AML-193 (cell line): ENCODE results near the gene PGLYRP4.
"Not testable (repeated sequence)": the region's sequence is repeated elsewhere in the genome, so short reads cannot be mapped to it uniquely, and the experiment has no call there.

Experiments
- DNase-seq, 2 experiments: peaks; one replicate each; lab custom pipeline; 2025; lab: John Stamatoyannopoulos, UW

PGLYRP4 gene

DNA sequence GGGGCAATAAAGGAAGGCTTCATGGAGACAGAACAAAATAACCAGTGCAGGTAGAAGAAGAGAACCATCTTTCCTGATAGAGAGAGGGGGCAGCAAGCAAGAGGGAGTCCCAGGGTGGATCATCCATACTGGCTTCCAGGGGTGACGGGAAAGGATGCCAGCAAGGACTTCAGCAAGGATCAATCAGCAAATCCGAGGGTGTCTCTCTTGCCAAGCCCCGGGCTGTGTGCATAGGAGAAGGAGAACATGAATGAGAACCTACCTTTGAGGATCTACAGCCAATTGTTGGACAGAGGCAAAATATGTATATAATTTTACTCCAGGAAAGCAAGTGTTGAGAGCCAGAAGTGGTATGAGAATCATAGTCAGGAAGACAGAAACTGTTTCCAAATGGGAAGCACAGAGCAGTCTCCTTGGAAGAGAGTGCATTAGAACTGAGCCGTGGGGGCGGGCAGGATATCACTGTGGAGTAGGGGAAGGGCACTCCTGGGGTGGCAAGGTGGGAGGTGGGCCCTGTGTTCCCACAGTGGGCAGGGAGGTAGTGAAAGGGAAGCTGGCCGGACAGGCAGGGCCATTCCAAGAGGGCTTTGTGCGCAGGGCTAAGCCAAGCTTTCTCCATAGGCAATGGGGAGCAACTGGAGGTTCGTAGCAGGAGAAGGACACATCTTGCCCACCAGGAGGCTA, 7.9 kb upstream of the PGLYRP4 start:
- DNase-seq: no peak

DNA sequence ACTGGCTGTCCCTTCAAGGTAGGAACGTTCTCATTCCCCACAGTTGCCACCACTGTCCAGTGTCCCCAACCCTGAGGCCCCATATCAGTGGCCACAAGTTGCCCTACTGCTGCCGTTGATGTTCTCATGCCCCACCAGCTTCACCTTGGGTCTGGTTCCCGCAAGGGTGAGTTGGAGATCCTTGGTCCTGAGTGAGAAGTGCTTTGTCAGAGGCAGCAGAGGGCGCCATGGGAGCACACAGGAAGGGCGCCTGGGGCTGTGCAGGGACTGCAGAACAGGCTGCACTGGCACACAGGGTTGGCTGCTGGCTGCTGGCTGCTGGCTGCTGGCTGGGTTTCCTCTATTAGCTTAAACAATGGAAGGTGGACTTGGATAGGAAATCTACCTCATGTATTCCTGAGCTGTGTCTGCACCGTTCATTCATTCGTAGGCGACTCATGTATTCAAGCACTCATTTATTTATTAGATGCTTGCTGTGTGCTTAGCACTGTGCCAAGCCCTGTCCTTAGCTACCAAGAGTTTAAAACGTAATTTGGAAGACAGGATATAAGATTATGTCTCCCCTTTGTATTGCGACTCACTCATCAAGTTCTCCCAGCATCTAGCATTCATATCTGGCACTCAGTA, 6.9 kb upstream of the PGLYRP4 start:
- peak; percentile 83 to 85 for DNase-seq

DNA sequence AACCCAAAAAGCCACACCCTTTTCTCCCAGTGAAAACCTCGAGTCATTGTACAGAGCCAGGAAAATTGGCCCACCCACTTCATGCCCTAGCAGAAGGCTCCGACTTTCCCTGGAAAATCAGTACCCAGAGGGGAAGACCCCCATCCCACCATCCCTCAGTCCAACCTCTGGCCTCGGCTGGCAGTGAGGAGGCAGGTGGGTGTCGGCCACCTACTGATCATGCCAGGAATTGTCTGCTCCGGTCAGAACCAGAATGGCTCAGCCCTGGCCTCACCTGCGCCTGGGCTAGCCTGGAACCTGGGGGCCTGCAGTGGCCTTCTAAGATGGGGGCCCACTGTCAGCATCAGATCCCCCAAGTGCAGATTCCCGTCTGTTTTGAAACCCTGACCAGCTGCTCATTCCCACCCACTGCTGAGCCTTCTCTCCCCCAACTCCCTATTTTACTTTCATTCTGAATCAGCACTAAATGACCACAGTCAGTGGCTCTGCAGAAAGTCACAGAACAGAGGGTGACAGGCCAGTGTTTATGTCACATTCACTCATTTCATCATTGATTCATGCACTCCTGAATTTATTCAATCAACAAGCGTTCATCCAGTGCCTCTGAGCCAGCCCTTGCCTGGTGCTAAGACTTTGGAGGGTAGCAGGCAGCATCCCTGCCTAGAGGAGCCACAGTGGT, 6.0 kb upstream of the PGLYRP4 start:
- DNase-seq: no peak

DNA sequence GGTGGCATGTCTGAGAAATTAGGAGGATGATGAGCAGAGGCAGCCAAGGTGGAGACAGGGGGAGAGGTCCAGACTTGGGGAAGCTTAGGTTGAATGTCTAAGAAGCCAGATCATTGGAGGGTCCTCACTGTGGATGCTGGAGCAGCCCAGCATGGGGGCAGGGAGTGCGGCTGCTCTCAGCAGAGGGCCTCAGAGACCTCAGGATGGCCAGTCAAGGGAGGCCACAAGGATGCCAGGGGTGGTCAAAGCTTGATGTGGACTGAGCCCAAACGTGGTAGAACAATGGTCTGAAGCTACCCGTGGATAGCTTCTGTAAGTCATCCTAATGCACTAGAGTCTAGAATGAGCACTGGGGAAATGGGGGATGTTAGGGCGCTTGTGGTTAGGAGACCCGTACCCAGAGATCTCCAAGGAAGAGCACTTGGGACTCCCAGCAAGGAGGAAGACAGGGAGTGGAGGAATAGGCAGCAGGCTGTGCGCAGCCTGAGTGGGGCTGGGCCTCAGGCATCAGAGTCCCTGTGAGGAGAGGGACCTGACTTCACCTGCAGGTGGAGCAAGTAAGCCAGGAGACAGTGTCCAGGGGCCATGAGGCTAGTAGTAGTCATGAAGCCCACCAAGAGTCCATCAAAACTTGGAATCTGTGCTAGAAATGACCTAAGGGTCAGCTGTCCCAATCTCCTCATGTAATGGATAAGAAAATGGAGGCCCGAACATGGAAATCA, 4.7 kb upstream of the PGLYRP4 start:
- DNase-seq: no peak

DNA sequence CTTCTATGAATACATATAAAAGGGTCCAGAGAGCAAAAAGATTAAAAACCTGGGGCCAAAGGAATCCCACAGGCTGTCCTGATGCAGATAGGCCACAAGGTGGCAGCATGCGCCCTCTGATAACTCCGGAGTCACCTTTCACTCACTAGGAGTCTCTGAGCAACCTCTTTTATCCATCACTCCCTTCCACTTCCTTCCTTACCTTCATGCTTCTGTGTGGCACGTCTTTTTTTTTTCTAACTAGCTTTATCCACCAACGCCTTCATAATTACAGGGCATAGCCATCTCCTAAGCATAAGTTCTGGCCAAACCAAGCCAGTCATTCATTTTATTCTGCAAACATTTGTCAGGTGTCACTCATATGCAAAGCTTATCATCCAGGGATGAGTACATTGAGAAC, 3.9 kb upstream of the PGLYRP4 start:
- DNase-seq: peak; percentile 57 to 67

DNA sequence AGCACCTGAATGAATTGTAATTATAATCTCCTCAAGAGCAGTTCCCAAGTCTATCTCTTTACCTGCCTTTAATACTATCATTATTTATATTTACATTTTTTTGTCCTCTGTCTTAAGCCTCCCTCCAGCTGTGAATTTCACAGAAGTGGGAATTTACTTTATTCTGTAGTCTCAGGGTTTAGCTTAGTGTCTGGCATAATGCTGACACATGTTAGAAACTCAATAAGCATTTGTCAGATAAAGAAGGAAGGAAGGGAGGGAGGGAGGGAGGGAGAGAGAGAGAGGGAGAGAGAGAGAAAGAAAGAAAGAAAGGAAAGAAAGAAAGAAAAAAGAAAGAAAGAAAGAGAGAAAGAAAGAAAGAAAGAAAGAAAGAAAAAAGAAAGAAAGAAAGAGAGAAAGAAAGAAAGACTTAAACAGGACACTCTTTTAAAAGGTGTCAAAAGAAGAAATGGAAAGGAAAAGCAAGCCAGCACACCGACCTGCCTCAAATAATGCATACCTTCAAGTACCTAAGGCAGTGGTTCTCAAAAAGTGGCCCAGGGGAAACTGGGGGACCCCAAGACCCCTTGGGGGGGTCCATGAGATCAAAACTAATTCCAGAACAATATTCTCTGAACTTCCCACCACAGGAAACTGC, 1.8 kb upstream of the PGLYRP4 start:
- DNase-seq: no peak

DNA sequence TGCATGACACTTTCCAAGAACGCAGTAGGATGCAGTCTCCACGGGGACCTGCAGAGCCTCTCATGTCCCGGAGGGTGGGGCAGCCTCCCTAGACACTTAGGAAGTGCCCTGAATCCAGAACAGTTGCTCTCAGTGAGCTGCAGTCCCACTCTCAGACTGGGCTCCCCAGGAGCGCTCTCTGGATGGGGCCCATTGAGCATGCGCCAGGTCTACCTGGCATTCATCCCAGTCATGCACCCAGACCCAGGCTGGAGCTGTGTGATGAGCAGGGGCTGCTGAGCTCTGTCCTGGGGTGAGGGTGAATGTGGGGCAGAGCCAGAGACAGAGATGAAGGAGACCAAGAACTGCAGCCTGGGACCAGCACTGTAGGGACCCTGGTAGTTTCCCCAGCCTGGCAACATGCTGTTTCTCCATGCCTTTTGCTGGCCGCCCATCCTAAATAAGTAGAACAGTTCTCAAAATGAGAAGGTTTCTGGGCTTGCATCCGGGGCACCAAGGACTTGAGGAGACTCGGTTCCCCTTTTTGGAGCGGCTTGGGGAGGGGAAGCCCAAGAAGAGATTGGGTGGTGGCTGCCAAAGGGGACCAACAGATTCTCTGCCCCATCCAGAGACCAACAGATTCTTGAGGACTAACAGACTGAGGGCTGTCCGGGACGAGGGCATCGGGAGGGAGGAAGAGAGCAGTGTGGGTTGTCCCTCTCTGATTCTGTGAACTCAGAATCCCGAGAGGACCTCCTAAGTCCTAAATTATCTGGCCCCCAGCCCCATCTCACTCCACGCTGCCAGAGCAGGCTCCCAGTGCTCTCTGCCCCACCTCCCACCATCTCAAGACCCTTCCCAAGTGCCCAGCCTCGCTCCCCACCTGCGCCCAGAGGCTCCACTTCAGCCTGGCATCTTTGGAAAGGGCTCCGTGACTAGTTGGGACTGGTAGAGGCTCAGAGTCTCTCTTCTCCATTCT, 1.0 kb upstream of the PGLYRP4 start:
- DNase-seq: no peak

DNA sequence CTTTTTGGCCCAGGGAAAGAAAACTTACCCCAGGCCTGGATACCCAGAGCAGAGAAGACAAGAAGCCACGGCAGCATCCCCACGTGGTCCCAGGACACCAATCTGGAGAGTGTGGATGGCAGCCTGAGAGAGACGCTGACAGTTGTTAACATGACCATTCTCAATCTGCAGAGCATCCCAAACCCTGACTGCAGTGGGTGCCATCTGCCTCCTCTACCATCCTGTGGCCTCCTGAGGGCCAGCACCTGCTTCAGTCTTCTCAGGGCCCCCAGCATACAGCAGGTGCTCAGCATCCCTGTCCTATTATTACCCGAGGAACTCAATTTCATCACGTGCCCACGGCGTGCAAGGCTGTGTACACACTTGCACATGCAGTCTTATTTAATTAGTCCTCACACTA, 785 bp downstream of the PGLYRP4 start:
- no peak for DNase-seq

DNA sequence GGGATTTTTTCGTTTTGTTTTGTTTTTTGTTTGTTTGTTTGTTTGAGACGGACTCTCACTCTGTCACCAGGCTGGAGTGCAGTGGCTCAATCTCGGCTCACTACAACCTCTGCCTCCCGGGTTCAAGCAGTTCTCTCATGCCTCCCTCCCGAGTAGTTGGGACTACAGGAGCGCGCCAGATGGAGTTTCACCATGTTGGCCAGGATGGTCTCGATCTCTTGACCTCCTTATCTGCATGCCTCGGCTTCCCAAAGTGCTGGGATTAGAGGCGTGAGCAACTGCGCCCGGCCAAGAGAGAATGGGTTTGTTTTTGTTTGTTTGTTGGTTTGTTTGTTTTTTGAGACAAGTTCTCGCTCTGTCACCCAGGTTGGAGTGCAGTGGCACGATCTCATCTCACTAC, 1.6 kb downstream of the PGLYRP4 start:
- DNase-seq: not testable (repeated sequence)

DNA sequence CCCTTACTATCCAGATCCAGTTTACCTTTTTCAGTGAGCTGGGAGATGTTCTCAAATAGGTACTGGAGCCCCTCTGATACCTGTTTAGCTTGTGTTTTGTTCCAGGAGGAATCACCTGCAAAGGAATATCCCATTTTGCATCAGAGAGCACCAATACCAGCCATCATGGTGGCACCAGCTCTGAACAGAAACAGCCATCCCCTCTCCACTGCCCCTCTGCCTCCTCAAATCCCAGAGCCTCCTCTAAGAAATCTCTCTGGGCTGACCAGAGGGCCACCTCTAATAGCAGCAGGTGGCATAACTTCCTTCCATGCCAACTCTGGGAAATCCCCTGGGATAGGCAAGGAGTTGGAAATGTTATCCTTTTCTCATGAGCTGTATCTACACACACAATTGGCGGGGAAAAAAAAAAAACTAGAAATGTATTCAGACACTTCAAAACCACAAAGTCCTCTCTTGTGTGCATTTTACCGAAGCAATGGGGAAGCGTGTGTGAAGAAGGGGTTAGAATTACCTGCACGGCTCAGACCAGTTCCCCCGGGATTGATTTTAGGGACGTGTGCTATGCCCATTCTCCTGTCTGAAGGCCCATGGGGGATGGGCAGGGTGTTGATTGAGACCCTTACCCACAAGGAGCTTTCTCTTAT, 2.4 kb downstream of the PGLYRP4 start:
- no peak for DNase-seq

DNA sequence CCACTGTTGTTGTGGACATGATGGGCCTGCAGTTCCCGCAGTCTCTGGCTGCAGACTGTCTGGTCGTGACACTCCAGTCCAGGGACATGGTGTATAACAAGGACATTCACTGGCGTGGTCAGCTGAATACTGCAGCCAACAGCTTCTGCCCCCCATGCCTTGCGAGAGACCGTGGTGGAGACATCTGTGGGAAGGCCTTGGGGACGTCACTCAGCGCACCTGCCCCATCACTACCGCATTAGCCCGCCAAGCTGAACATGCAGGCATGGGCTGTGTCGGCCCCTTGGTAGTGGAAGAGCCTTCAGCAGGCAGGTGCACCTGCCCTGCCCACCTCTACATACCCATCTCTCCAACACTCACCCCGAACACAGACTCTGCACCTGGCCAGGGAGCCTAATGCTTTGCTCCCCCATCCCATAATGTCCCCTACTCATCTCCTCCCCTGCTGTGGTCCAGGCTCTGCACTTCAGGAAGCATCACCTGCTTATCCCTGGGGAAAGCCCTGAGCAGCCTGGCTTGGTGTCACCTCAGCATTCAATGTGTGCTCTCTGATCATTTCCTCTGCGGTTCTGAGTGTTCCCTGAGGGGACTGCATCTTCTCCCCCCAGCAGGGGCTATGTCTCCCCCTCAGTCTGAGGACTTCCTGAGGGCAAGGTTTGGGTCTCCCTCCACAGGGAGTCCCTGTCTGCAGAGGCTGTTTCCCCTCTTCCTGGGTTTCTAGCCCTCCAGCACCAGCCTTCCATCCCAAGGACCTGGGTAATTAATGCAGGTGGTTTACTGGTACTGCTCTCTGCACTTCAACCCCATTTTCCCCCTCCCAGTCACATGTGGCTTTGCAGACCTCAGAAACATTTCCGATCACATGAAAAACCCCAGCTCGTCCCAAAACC, 3.2 kb downstream of the PGLYRP4 start:
- no peak for DNase-seq

DNA sequence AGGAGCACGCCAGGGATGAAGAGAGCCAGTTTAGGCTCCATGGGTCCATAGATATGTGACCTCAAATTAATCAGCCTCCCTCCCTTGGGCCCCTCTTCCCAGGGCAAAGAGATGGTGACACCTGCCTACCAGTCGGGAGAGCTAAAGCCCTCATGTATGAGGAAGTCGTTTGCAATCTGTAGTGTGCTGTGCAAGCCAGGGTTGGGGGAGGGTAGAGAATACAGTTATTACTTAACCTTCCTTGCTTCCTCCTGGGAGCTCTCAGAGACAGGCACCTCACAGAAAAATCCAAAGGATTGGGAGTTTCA, 4.0 kb downstream of the PGLYRP4 start:
- peak; percentile 82 to 84 for DNase-seq

DNA sequence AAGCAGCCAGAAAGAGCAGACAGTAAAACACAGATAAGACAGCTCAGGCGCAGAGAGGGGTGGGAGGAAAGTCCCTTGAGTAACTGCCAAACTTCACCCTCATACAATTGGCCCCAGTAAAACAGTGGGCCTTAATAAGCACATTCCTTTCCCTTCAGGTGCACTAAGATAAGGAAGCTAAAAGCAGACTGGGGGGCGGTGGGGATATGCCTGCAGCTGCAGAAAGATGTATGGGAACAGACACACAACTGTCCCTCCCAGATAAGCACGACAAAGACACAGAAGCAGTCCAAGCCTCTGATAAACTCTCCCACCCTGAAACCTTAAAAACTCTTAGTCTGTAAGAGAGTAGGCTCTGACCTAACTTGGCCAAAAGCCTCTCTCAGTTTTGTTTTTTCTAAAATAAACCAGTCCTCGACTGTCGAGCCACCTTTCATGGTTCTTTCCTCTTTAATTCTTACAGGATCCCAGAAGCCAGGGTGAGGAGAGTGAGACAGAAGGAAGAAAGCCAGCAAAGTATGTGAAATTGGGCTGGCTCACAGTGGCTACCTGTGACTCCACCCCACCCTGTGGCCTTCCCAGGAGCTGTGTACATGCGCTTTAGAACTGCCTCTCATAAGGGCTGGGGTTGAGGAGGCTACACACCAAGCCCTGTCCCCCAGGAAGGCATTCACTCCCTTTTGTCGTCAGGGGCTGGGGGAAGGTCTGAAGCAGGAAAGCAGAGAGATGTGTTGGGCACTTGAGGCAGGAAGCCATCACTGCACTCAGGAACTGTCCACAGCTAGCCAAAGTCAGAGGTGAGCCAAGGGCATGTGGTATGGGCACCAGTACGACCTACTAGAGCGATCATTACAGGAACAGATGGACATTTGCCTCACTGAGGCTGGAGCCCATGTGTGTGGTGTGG, 4.6 kb downstream of the PGLYRP4 start:
- DNase-seq: no peak

DNA sequence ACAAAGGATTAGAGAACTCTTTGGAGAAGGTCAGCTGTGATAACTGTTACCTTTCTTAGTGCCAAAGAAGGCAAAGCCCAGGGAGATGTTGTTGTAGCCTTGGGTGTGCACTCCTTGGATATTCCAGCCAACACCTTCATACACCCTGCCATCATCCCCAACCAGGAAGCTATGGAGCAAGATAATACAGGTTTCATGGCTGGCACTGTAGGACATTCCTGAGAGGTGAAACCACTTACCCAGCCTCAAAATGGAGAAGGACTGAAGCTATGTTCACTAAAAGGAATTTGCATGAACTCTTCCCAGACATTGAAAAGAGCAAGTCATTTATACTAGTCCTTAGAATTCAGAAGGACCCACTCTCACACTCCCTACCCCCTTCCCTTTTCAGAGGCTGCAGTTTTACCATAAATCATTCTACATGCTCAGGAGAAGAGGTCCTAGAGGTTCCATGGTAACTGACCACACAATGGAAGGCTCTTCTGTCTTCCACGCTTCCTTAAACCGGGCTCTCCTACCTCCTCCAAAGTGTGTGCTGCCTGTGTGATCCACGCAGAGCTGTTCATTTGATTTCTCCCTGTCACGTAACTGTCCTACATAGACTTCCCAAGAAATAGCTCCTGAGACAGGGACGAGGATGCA, 5.5 kb downstream of the PGLYRP4 start:
- DNase-seq: no peak

DNA sequence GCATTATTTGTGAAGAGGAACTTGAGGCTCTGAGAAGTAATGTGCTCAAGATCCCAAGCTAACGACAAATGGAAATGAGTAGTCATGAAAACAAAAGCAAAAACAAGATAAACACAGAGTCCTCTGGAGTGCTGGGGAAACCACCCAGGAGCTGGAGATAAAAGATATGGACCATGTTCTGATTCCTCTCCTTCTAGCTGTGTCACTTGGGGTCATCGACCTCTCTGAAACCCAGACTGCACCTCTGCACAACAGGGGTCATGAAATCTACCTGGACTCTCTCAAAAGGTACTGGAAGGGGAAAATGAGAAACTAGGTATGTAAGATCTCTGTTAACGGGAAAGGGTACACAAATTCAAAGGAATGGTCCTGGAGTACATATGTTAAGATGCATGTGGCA, 6.5 kb downstream of the PGLYRP4 start:
- no peak for DNase-seq

DNA sequence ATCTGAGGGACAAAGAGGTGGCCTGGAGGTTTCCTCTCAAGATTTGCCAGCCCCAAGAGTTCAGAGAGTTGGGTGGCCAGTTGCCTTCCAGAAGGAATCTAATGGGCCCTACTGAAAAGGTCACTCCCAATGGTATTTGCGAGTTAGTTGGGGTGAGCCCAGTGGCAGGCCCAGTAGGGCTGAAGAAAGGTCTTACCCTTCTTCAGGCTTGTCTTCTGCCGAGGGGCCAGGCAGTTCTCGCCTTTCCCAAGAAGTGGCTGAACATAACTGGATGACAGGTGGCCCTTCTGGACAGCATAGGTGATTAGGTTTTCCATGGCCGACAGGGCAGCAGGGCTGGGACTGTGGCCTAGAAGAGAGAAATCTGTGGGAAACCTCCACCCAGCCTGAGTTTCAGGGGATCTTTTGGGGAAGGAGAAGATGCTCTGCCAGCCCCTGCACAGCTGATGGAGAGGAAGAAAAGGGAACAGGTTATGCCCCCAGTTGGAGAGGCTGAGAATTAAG, 7.2 kb downstream of the PGLYRP4 start:
- DNase-seq: no peak

DNA sequence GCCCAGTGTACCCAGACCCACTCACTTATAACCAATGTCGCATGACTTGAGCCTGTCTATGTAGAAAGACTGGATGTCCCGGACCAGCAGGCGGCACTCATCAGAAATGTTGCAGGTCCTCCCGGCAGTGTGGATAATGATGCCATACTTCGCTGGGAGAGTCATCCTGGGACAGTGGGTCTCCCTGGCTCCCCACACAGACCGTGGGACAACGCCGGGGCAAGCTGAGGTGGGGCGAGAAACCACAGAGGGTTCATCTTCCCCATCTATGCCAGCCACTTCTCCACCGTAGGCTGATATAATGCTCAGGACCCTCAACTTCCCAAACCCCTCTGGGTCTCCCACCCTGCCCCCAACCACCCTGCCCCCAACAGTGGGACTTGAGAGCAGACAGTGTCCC, 8.3 kb downstream of the PGLYRP4 start:
- no peak for DNase-seq

DNA sequence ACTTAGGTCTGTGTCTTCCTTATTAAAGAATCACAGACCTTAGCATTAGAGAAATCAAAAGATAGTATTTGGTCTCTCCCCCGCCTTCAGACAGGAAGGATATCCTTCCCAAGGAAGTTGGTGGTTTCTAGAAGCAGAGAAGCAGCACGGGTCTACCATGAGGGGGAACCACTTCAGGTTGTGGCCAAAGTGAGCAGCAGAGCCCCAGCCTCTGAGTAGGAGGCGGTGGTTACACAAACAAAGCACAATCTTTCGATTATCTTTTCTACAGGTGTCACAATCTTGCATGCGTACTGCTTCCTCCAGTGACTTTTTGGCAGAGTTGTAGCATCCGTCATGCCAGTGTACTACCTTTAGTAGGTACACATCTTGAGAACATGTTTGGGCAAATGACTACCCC, 8.8 kb downstream of the PGLYRP4 start:
- DNase-seq: no peak
